Fibroblast of skin of scalp (primary cell): ENCODE results near the gene CAPN14.
A peak's percentile ranks its signal among the peaks of the same experiment; 100 is the strongest.

Experiments used
- DNase-seq: peaks from one replicate; pipeline ENCODE4 v3.0.0-alpha.2; 2013

CAPN14 gene

DNA sequence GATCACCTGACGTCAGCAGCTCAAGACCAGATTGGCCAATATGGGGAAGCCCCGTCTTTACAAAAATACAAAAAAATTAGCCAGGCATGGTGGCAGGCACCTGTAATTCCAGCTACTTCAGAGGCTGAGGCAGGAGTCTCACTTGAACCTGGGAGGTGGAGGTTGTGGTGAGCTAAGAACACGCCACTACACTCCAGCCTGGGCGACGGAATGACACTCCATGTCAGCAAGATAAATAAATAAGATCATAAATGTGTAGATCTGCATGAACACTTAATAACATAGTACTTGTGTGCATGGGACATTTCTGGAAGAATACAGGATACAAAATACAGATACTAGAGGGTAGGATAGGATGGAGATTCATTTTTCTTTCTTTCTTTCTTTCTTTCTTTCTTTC lies 25.7 kb upstream of the CAPN14 start:
- no peak for DNase-seq

DNA sequence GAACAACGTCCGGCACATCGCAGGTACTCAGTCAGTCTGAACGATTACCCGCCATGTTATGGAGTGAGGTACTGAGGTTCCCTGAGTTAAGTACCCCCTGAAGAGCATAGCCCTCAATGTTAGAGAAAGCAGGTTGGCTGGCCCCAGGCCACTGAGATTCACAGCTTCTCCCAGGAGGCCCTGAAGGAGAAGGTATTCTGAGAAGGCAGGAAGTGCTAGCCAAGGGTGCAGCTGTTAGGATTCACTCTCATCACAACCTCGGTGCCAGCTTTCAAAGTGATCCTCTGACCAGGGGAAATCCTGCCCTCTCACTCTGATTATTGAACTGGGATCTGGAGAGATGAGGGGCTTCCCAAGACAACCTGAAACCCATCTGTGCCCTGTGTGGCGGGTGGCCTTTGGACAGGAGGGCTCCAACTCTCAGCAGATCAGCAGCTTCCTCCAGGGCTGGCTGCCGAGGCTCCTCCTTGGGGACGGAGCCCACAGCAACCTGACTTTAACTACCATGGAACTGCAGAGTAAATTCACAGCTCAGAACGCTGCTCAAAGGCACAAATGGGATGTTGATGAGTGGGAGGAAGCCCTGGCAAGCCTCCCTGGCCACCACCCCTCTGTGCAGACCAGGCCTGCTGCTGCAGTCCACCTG lies 24.4 kb upstream of the CAPN14 start:
- no peak for DNase-seq

DNA sequence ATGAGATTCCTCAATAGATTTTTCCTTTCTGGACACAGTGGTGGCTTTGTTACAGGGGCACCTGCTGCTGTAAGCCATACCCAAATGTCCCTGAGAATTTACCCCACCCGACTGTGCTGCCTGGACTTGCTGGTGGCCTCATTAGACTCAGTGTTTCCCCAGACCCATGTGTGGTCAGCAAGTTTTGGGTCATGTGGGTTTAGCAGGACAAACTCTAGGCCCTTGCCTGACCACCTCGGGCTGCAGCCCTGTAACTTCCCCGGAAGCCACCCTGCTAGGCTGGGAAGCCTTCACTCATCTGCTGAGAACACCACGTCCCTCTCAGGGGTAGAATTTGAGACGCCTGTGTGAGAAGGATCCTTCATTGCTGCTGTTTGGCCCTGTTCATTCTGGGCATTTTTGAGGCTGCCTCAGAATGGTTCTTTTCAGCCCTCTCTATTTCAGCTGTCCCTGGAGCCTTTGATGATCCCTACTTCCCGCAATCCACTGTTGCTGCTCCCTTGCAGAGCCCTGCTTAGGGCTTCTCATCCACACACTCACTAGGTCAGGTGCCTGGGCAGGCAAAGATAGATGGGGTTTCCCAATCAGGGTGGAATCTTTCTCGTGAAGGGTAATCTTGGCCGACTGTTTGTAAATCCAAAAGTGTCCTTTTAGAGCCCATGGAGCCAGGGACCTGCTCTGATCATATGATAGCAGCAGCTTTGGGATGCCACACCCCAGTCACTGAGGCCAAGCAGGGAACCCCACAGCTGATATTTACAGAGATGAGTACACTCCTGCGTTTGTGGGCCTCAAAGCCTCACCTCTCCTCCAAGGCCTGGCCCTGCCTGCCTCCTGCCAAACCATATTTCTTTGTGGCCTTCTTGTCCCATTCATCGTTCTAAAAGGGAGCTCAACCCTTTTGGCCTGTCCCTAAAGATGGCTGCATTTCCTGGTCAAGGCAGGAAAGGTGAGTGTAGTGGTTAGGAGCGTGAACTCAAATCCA lies 23.4 kb upstream of the CAPN14 start:
- DNase-seq: no peak

DNA sequence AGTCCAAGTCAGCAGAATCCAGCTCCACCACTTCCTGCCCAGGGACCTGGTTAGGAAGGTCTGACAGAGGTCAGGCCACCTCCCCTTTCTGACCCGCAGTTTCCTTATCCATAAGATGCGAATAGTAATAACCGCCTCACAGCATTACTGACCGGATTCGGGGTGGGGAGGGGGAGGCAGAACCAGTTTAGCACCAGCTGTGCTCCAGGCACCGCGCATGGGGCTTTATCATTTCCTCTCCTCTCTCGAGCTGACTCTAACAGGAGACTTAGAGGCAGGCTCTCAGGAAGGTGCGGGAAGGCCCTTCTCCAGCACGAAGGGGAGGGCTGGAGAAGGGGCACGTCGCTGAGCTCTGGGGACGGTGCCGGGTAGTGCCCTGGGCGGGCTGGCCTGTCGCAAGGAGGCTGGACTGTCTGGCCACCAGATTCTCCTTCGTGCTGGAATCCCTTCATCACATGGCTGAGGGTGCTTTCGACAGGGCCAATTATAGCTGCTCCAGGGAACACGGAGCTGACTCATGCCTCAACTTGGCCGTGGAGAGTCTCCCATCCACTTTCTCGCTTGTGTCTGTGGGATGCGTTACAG lies 22.4 kb upstream of the CAPN14 start:
- DNase-seq: peak; percentile 53

DNA sequence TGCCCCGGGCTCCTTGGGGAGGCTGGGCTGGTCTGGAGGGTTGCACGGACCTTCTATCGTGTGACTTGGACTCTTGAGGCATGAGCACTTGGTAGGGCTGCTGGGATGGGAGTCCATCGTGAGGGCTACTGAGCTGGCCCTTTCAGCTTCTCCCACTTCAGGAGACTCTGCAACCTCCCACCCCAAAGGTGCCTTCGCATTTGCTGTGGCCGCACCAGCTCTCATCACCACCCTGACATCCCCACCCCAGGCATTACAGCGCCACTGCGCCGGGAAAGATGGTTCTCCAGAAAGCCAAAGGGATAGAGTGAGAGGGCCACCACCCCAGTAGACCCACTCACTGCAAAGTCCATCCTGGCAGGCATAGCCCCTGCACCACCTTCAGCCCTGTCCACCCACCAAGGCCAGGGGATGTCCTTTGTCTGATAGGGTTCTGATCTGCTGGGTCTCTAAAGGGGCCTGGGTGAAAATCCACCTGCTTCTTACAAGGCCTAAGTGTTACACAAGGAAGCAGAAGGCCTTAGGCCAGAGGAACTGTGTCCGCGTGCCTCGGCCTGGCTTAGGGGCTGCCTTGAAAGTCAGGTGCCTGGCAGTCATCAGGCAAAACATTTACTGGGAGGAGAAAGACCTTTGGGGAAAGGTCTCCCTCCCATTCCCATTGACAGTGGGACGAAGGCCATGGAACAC lies 21.7 kb upstream of the CAPN14 start:
- DNase-seq: no peak

DNA sequence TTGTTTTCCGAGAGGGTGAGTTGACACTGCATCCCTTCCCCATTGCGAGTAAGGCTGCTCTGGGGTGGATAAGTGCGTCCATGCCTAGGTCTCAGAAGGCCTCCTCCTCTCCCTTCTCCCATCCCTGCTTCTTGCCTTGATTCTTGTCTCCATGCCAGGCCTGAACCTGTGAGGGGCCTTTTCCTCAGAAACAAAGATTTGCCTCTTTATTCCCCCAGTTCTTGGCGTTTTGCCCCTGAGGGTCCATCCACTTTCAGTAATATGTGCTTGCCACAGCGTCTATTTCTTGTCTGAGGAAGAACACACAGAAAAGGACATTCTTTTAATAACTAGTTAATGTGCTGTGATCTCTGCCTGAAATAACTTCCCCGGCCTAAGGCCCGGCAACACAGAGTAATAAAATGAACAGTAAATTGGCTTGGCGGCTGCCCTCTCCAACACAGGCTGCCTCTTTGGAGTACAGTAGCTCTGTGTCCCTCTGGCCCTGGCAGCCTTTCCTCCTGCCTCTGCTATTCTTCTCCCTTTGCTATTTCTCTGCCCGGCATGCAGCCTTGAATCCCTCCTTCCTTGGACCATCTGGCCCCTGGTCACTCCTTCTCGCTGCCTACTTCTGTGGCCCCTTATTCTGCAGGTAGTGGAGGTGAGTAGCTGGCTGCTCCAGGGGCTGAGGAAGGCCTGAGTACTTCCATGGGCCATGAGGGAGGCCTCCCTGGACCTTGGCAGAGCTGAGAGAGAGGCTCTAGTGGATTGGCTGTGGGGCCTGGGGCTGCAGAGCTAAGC lies 21.0 kb upstream of the CAPN14 start:
- no peak for DNase-seq

DNA sequence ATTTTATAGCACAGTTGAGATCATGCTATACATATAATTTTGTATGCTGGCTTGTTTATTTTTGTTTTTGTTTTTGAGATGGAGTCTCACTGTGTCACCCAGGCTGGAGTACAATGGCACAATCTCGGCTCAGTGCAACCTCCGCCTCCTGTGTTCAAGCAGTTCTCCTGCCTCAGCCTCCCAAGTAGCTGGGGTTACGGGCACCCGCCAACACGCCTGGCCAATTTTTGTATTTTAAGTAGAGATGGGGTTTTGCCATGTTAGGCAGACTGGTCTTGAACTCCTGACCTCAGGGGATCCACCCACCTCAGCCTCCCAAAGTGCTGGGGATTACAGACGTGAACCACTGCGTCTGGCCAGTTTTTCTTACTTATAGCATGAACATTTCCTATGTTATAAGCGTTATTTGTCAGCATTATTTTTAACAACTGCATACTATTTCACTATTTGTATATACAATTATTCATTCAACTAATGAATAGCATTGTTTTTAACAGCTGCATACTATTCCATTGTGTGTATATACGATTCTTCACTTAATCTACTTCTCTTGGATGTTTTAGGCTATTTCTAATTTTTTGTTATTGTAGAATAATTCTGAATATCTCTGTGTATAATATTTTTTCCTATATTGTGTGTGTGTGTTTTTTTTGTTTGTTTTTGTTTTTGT lies 20.2 kb upstream of the CAPN14 start:
- no peak for DNase-seq

DNA sequence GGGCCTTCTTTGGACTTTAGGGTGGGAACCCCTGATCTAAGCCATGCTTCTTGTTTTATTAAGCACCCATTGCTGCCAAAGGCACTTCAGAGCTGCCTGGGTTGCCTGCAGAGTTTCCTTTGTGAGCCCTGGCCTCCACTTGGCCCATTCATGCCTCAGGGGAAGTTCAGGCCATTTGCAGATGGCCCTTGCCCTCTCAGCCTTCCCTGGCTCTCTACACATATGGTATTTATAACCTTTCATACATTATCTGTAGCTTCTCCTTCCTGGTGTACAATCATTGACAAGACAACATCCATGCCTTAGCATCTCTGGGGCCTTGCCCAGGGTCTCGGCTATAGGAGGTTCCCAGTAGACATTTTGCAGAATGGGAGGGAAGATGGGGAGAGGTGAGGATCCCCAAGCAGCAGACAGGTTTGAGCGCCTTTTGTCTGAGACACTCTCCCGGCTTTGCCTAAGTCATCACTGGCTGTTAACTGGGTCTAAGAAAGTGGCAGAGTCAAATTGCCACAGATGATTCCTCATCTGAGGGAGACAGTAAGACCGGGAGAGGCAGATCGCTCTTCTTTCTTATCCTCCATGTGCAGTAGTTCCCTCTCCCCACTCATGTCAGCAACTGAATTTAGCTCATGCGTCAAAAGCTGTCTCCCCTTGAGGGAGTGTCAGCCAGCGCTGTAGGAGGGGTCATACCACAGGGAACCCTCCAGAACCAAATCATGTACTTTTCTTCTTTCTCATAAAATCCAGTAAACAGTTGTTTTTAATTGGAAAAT lies 19.3 kb upstream of the CAPN14 start:
- no peak for DNase-seq

DNA sequence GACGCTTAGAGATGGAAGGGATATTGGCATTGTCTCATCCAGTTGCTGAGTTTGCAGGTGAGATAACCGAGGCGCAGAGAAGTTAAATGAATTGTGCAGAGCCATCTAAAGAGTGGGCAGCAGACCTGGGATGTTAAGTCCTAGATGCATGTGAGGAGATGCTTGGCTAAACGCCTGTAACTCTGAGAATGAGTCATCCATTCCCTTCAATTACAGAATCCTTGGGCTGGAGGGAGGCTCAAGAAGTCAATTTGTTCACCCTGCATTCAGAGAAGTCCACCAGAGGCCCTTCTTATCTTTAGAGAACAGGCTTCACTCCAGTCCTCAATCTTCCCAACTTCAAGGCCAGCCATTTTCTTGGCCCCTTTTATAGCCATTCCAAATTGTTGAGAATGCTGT lies 18.2 kb upstream of the CAPN14 start:
- peak; percentile 88 for DNase-seq

DNA sequence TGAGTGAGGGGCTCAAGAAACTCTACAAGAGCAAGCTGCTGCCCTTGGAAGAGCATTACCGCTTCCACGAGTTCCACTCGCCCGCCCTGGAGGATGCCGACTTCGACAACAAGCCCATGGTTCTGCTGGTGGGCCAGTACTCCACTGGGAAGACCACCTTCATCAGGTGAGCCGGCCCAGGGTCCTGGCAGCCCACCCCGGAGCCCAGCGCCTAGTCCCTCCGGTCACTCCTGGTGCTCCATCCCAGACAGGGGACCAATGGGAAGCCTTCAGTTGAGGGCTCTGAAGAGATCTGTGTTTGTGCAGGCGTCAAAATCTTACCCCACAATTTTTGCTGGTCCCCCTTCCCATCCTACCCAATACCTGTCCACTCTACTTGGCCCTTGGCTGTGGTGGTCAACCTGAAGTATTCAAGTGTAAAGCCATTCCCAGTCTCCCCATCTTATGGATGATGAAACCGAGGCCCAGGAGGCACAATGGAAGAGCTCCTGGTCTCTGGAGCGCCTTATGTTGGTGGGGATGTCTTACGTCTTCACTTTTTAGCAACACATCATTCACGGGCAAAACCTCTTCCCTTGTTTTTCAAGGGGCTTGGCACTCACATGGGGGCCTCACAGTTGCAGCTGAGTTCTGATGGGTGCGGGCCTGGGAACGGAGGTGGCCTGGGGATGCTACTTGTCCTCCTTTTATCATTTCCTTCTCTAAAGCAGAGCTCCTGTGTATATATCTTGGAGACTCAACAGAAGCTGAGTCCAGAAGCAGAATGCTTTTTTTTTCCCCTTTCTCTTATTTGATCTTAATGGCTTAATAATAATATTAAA lies 17.6 kb upstream of the CAPN14 start:
- no peak for DNase-seq

DNA sequence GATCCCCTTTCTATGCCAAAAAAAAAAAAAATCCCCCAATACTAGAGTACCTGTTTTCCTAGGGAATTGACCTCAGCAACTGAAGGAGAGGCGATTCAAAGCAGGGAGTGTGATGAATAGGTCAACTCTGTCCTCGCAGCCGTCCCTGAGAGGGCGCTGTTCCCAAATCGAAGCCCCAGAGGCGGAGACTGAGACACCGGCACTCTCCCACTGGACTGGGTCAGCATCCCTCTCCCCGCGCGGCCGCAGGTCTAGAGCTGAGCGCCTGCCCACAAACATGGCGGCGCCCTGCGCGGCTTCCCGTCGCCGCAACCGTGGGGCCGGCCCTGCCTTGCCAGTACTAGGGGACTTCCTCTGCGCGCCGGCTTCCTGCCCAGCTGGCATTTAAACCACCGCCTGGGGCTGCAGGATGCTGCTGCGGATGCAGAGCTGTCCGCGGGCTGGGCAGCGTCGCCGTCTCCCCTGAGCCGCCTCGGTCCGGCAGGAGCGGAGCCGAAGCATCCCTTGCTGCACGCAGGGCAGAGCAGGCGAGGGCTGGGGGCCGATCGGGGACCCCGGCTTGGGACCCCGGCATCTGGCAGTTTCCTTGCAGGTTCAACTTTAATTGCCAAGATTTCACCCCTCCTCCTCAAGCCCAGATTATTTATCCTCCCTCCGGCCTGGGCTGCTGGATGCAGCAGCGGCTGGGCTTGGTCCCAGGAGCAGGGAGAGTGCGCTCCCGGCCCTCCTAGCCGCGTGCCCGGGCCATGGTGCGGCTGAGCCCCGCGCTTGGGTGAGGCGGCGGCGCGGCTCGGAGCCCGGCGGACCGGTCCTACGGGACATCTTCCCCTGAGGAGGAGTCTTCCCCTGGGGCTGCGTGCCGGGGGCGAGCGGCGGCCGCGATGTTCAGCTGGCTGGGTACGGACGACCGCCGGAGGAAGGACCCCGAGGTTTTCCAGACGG lies 16.7 kb upstream of the CAPN14 start, which contains the start of gene EHD3:
TSS of gene EHD3 (plus strand) at position 412 of the 942 bp plus-strand sequence. CDS start at position 882, 470 bp downstream.
- peak; percentile 94 for DNase-seq

DNA sequence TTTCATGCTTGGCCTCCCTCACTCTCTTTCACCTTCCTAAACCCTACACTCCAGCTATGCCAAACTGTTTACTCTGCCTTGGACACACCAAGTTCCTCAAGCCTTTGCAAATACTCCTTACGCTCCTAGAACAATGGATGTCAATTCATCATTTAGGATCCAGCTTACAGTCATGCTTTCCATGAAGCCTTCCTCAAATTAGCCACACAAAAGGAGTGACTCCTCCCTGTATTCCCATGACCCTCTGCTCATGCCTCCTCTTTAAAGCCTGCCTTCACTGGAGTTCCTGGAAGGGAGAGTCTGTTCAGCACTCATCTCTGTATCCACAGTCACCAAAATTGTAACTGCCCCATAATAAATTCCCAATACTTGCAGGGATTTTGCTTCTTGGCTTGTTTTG lies 15.9 kb upstream of the CAPN14 start:
- no peak for DNase-seq

DNA sequence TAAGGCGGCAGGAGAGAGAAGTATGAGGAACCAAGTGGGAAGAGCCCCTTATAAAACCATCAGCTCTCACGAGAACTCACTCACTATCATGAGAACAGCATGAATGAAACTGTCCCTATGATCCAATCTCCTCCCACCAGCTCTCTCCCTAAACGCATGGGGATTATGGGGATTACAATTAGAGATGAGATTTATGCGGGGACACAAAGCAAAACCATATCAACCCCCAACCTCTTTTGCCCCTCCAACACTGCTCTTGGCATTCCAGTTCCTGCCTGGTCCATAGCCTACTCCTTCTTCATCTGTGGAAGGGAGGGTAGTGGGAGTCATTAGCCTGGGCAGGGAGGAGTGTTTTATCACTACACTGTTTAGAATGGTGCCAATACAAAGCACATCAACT lies 15.3 kb upstream of the CAPN14 start:
- DNase-seq: no peak

DNA sequence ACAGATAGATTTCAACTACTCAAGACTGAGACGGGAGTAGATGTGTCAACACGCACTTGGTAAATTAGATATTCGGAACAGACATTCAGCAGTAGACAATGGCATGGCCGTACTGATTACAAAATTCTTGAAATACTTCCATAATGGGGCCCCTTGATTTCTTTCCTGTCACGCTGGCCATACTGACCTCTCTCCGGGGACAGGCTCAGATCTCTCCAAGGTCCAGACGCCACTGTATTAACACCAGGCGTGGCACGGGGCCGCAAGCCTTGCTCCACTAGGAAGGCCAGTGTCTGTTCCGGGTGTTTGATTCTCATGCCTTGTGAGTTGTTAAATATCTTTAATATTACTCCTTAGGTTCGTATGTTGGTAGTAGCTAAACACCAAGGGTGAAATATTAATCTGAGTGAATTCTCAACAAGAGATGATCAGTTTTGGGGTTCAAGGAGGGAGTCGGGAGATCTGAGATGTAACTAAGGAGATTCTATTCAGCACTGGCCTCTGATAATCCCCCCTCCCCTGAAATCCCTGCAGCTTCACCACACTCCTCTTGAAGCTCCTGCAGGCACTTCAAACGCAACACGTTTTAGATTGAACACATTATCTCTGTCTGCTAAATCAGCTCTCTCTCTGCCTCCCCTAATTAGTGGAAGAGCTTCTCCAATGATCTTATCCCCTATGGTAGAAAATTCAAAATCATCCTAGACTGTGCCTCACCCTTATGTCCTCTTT lies 14.4 kb upstream of the CAPN14 start:
- DNase-seq: no peak

DNA sequence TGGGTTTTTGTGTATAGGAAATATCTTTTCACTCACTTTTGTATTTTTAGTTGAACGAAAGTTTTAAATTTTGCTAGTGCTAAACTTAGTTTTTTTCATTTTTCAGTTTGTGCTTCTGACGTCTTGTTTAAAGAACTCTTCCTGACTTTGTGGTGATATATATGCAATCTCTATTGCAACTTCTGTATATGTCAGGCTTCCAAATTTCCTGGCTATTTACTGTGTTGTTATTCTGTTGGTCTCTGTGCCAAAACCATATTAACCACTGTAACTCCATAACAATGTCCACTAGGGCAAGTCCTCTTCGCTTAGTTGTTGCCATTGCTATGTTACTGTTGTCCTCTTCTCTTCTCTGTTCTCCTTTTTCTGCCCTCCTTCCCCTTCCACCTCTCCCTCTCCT lies 13.4 kb upstream of the CAPN14 start:
- DNase-seq: no peak

DNA sequence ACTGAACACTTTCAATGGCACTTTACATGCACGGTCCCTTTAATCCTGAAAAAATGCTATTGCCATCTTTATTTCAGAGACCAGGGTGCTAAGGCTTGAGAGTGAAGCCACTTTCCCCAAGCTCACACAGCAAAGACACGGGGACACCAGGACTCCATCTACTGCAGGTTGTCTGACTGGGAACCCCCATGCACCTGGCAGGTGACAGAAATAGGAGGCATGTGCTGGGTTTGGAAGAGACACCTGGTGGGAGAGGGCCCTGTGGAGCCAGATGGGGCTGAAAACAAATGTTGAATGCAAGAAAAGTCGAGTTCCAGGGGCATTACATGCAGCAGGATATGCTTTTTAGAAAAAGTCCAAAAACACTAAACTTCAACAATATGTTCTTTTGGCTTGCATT lies 11.4 kb upstream of the CAPN14 start:
- no peak for DNase-seq

DNA sequence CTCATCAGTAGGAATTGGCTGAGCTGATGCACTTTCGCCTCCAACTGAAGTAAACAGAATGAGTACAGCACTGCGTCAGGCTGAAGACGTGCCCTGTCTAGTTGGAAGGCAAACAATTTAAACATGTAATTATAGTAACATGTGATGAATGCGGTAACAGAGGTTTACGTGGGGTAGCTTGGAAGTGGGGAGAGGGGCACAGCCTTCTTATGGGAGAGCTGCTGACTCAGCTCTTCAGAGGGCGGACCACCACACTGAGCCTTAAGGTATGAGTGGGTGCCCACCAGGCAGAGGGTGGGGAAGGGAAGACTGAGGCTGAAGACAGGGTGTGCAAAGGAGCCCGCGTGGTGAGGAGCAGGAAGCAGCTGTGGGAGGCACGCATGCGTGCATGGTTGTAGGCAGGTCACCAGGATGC lies 10.4 kb upstream of the CAPN14 start:
- no peak for DNase-seq

DNA sequence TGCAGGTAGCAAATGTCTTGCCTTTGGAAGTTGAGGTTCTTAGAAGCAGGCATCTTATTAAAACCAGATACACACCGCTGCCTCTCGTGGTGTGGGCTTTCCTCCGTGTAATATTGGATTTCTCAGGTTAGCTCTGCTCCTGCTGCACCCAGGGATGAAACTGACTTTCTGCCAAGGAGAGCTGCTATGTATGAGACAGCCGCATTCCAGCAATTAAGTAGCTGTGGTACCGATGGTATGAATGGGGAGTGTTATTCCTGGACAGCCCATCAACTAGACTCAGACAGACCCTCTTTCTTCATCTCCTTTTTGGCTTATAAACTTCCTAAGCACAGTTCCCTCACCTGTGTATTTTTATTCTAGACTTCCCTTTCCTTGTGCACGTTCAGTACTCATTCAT lies 9.8 kb upstream of the CAPN14 start:
- peak; percentile 20 for DNase-seq
